ENCODE results near the gene ALDH3A1. TPM values are rescaled to one million over a fixed set of nuclear protein-coding genes. Genes with fewer than 3 reads are reported as not detected.
"Not testable (repeated sequence)": the region's sequence is repeated elsewhere in the genome, so short reads cannot be mapped to it uniquely, and the experiment has no call there.

ALDH3A1 gene
- total and polyA plus RNA-seq, 8 donors = 5.8 to 689 (median 145) TPM

GRCh38 chr17:19768046-19768782, 20.1 kb upstream of the ALDH3A1 start:
- WGBS, 5 donors = 52 to 61% (median 58%) methylated on average over 10 of the region's 10 CpGs
- peaks cover 0 to 10% (median 3%) of the 10 kb centered on the region in 4 donors for H3K4me1 ChIP-seq
- peaks cover 0 to 24% (median 15%) of the 10 kb centered on the region in 4 donors for H3K36me3 ChIP-seq
- no peaks in the 10 kb centered on the region for H3K27me3 ChIP-seq
- no peak for DNase-seq
- H3K9me3 ChIP-seq = no peaks in the 10 kb centered on the region
- TF ChIP-seq CTCF (IDR thresholded peaks at IDR 0.05) = no peak
- TF ChIP-seq POLR2A (IDR thresholded peaks at IDR 0.05) = no peak
- no peak for TF ChIP-seq POLR2AphosphoS5 (IDR thresholded peaks at IDR 0.05)
- TF ChIP-seq EP300 (IDR thresholded peaks at IDR 0.05) = no peak
- no peak overlapping the region for H3K27ac ChIP-seq
- no peak overlapping the region for H3K4me3 ChIP-seq
- intact Hi-C loops (cut with DNase I; ENCODE audit: low total_unique reads) = loop anchor here (5.0 to 10.0 kb wide), 2 partner anchors 256 to 403 kb away; partner anchors contain the start of gene B9D1

GRCh38 chr17:19766421-19767270, 18.5 kb upstream of the ALDH3A1 start:
- 13 to 35% (median 18%) methylated on average over 6 to 12 of the region's 12 CpGs for WGBS, 5 donors
- H3K4me1 ChIP-seq = peaks cover 0 to 15% (median 10%) of the 10 kb centered on the region in 4 donors
- no peaks in the 10 kb centered on the region for H3K27me3 ChIP-seq
- TF ChIP-seq POLR2A (IDR thresholded peaks at IDR 0.05) = no peak
- no peak for TF ChIP-seq EP300 (IDR thresholded peaks at IDR 0.05)
- TF ChIP-seq POLR2AphosphoS5 (IDR thresholded peaks at IDR 0.05) = peak in 1 of 3 donors; percentile 30
- peak in 5 of 7 experiments; percentile 82 to 95 (median 89) for TF ChIP-seq CTCF (IDR thresholded peaks at IDR 0.05)
- H3K9me3 ChIP-seq = no peaks in the 10 kb centered on the region
- H3K27ac ChIP-seq = no peak overlapping the region
- DNase-seq = peak; percentile 81 to 88
- intact Hi-C loops (cut with DNase I; ENCODE audit: low total_unique reads) = loop anchor here (5.0 to 10.0 kb wide), 2 partner anchors 254 to 402 kb away; partner anchors contain the start of gene B9D1
- H3K36me3 ChIP-seq = peaks cover 0 to 10% (median 6%) of the 10 kb centered on the region in 4 donors
- H3K4me3 ChIP-seq = no peak overlapping the region

- H3K36me3 ChIP-seq = peaks cover 0 to 7% (median 6%) of the 10 kb centered on the region in 4 donors
- intact Hi-C loops (cut with DNase I; ENCODE audit: low total_unique reads) = loop anchor here (5.0 to 10.0 kb wide), 2 partner anchors 254 to 401 kb away; partner anchors contain the start of gene B9D1
- peaks cover 0 to 15% (median 10%) of the 10 kb centered on the region in 4 donors for H3K4me1 ChIP-seq
- H3K27me3 ChIP-seq = no peaks in the 10 kb centered on the region
- WGBS, 5 donors = 60 to 76% (median 73%) methylated on average over 7 of the region's 7 CpGs
- DNase-seq = no peak
- H3K9me3 ChIP-seq = no peaks in the 10 kb centered on the region
- TF ChIP-seq EP300 (IDR thresholded peaks at IDR 0.05) = no peak
- H3K27ac ChIP-seq = no peak overlapping the region
- no peak overlapping the region for H3K4me3 ChIP-seq
These were observed 17.9 kb upstream of the ALDH3A1 start for GRCh38 chr17:19766016-19766415.

- not testable (repeated sequence) for H3K36me3 ChIP-seq
- H3K4me1 ChIP-seq = peaks cover 0 to 14% (median 8%) of the 10 kb centered on the region in 4 donors
- intact Hi-C loops (cut with DNase I; ENCODE audit: low total_unique reads) = loop anchor here (10.0 kb wide), 1 partner anchor 399 kb away; the partner anchor contains the start of gene B9D1
These were observed 15.9 kb upstream of the ALDH3A1 start for GRCh38 chr17:19763991-19764390.

GRCh38 chr17:19763416-19763815, 15.3 kb upstream of the ALDH3A1 start:
- intact Hi-C loops (cut with DNase I; ENCODE audit: low total_unique reads) = loop anchor here (10.0 kb wide), 1 partner anchor 399 kb away; the partner anchor contains the start of gene B9D1
- H3K27ac ChIP-seq = no peak overlapping the region
- no peak overlapping the region for H3K4me3 ChIP-seq
- H3K36me3 ChIP-seq = no peaks in the 10 kb centered on the region
- TF ChIP-seq EP300 (IDR thresholded peaks at IDR 0.05) = no peak
- no peaks in the 10 kb centered on the region for H3K9me3 ChIP-seq
- DNase-seq = no peak
- WGBS, 5 donors = 97 to 100% (median 100%) methylated on average over 2 of the region's 2 CpGs
- no peaks in the 10 kb centered on the region for H3K27me3 ChIP-seq
- peaks cover 0 to 14% (median 8%) of the 10 kb centered on the region in 4 donors for H3K4me1 ChIP-seq

More at GRCh38 chr17:19763991-19764390, 15.9 kb upstream of the ALDH3A1 start:
- H3K27ac ChIP-seq, H3K9me3 ChIP-seq, H3K4me3 ChIP-seq, DNase-seq, H3K27me3 ChIP-seq: not testable (repeated sequence)
- 87 to 97% (median 94%) methylated on average over 5 to 6 of the region's 6 CpGs for WGBS, 5 donors

Measured in stomach (tissue), 9 donors.